CD14-positive monocyte (primary cell): ENCODE measurements around the gene AJAP1. TPM values are rescaled to one million over a fixed set of nuclear protein-coding genes. Genes with fewer than 3 reads are reported as not detected.

Experiments used
- DNase-seq, 3 donors: peaks; one replicate each; pipeline ENCODE4 v3.0.0-alpha.2; 2011 to 2022
- H2AFZ ChIP-seq: 2 replicates; pipeline ENCODE4 v1.6.0; 2012; ENCODE audit warnings: mild to moderate bottlenecking, low read depth, low read length, inconsistent platforms; ENCODE audit not compliant: insufficient read depth, poor library complexity, severe bottlenecking
- H3K27ac ChIP-seq, 2 donors: 1 replicate in 1 of 2; 2 replicates in 1 of 2; pipeline ENCODE4 v1.5.1; 2012 to 2013; ENCODE audit warnings: low read length in 2 of 2, control low read depth in 1 of 2, inconsistent platforms in 1 of 2, low read depth in 1 of 2, mild to moderate bottlenecking in 1 of 2
- H3K27me3 ChIP-seq, 2 donors: one replicate each; pipeline versions ENCODE4 v1.6.0 to v1.6.1; 2011 to 2013; ENCODE audit warnings: low read length in 2 of 2; ENCODE audit not compliant: control insufficient read depth in 2 of 2, insufficient read depth in 2 of 2
- H3K36me3 ChIP-seq, 2 donors: replicated peaks in 1 of 2; 1 replicate in 1 of 2; 2 replicates in 1 of 2; pipeline versions ENCODE4 v1.5.1 to v1.6.1; 2012 to 2013; ENCODE audit warnings: low read length in 2 of 2, control low read depth in 1 of 2, inconsistent platforms in 1 of 2, mild to moderate bottlenecking in 1 of 2; ENCODE audit not compliant: insufficient read depth in 2 of 2, control insufficient read depth in 1 of 2
- H3K4me1 ChIP-seq, 2 donors: 1 replicate in 1 of 2; 2 replicates in 1 of 2; pipeline versions ENCODE4 v1.5.1 to v1.6.1; 2012 to 2013; ENCODE audit warnings: low read length in 2 of 2, control low read depth in 1 of 2, inconsistent platforms in 1 of 2, mild to moderate bottlenecking in 1 of 2, moderate library complexity in 1 of 2; ENCODE audit not compliant: insufficient read depth in 2 of 2, control insufficient read depth in 1 of 2
- H3K4me2 ChIP-seq: replicated peaks from 2 replicates; pipeline ENCODE3; 2012; ENCODE audit warnings: low read length, moderate library complexity, mild to moderate bottlenecking; ENCODE audit not compliant: poor library complexity, severe bottlenecking; ENCODE audit errors: extremely low read depth
- H3K4me3 ChIP-seq, 3 experiments: fragments of 200-600 bp in 1 of 3; sonication (generic) in 1 of 3; replicated peaks in 1 of 3; 1 replicate in 2 of 3; 2 replicates in 1 of 3; pipeline ENCODE4 v1.5.1; 2011 to 2013; ENCODE audit warnings: low read length in 3 of 3, mild to moderate bottlenecking in 3 of 3, control low read depth in 2 of 3, low read depth in 2 of 3, inconsistent platforms in 1 of 3, moderate library complexity in 1 of 3
- H3K79me2 ChIP-seq: 2 replicates; pipeline ENCODE4 v1.6.0; 2012; ENCODE audit warnings: mild to moderate bottlenecking, control low read depth, inconsistent platforms, low read length, moderate library complexity; ENCODE audit not compliant: insufficient read depth
- H3K9ac ChIP-seq: 2 replicates; pipeline ENCODE4 v1.6.0; 2017; ENCODE audit warnings: low read length, mild to moderate bottlenecking; ENCODE audit not compliant: insufficient read depth, poor library complexity, severe bottlenecking
- H3K9me3 ChIP-seq, 2 donors: replicated peaks in 1 of 2; 1 replicate in 1 of 2; 2 replicates in 1 of 2; pipeline versions ENCODE4 v1.5.1 to v1.6.1; 2012 to 2013; ENCODE audit warnings: low read length in 2 of 2, control low read depth in 1 of 2; ENCODE audit not compliant: control insufficient read depth in 1 of 2, insufficient read depth in 1 of 2
- H4K20me1 ChIP-seq: 2 replicates; pipeline ENCODE4 v1.6.0; 2012; ENCODE audit warnings: mild to moderate bottlenecking, low read length, control low read depth, moderate library complexity; ENCODE audit not compliant: insufficient read depth
- H3K27ac Mint-ChIP-seq, 7 donors: one replicate each; pipeline ENCODE4 v1.8.0; 2020; ENCODE audit warnings: mild to moderate bottlenecking in 7 of 7, mixed read lengths in 7 of 7, moderate library complexity in 6 of 7, inconsistent platforms in 2 of 7
- H3K27me3 Mint-ChIP-seq, 3 donors: one replicate each; pipeline ENCODE4 v1.8.0; 2021 to 2022; ENCODE audit warnings: low read depth in 3 of 3, mild to moderate bottlenecking in 3 of 3, mixed read lengths in 3 of 3, moderate library complexity in 3 of 3, inconsistent platforms in 1 of 3
- H3K36me3 Mint-ChIP-seq, 2 donors: one replicate each; pipeline ENCODE4 v1.8.0; 2020; ENCODE audit warnings: mixed read lengths in 2 of 2, inconsistent platforms in 1 of 2, mild to moderate bottlenecking in 1 of 2
- H3K4me1 Mint-ChIP-seq: one replicate; pipeline ENCODE4 v1.8.0; 2020; ENCODE audit warnings: mild to moderate bottlenecking, mixed read lengths
- H3K4me3 Mint-ChIP-seq, 2 donors: one replicate each; pipeline ENCODE4 v1.8.0; 2020; ENCODE audit warnings: mild to moderate bottlenecking in 2 of 2, mixed read lengths in 2 of 2, moderate library complexity in 1 of 2
- H3K9me3 Mint-ChIP-seq, 7 donors: one replicate each; pipeline ENCODE4 v1.8.0; 2020 to 2022; ENCODE audit warnings: mixed read lengths in 7 of 7, mild to moderate bottlenecking in 6 of 7, moderate library complexity in 6 of 7, inconsistent platforms in 2 of 7
- CTCF ChIP-seq: fragments of 200-600 bp; IDR thresholded peaks from one replicate; pipeline ENCODE4 v1.8.0; 2022; ENCODE audit warnings: antibody characterized with exemption, mild to moderate bottlenecking
- whole genome bisulfite sequencing: methylation state at CpG from one replicate; pipeline ENCODE4 v1.1.5; 2013; ENCODE audit warnings: missing lambda C conversion rate; ENCODE audit not compliant: insufficient coverage; 5-methylcytosine and 5-hydroxymethylcytosine counted together
- intact Hi-C, 2 donors: fragments of 100-400 bp; cut with micrococcal nuclease; formaldehyde crosslinking; loops; one replicate each; pipeline versions ENCODE4 v1.15.0 to v1.15.1; 2023
- polyA plus RNA-seq, 3 donors: library from polyadenylated mRNA; depleted of rRNA in 1 of 3; unstranded in 2 of 3; stranded (reverse) in 1 of 3; fragments of 300-500 nt in 2 of 3; fragments of >200 nt in 1 of 3; fragmentation: Illumina TruSeq in 2 of 3; gene quantifications; 1 replicate in 2 of 3; 2 replicates in 1 of 3; pipeline ENCODE4 v1.2.3, GENCODE V29; 2012 to 2021

The AJAP1 gene
- polyA plus RNA-seq, 3 donors = not detected

GRCh38 chr1:4675454-4676186 is 21.2 kb downstream of the AJAP1 start:
- no peak overlapping the region for H3K4me2 ChIP-seq
- no peak for TF ChIP-seq CTCF
- Mint-ChIP-seq H3K9me3 (peaks cover 5 to 22% (median 11%) of the 10 kb centered on the region in 7 donors), H3K27me3 (peaks cover 4 to 6% (median 5%) of the 10 kb centered on the region in 3 donors), H3K27ac (peak overlapping the region in 1 of 7 donors; percentile 27), H3K4me1 (no peaks in the 10 kb centered on the region), H3K36me3 (no peaks in the 10 kb centered on the region), H3K4me3 (no peak overlapping the region)
- no peak overlapping the region for H3K9ac ChIP-seq
- H3K79me2 ChIP-seq = no peaks in the 10 kb centered on the region
- H3K27ac ChIP-seq = no peak overlapping the region
- no peak for DNase-seq
- H2AFZ ChIP-seq = no peak overlapping the region
- no peak overlapping the region for H3K4me3 ChIP-seq
- H4K20me1 ChIP-seq = no peaks in the 10 kb centered on the region
- 82% methylated on average over 18 of the region's 21 CpGs for WGBS
- H3K9me3 ChIP-seq = peaks cover 0 to 27% of the 10 kb centered on the region in 2 donors
- no peaks in the 10 kb centered on the region for H3K27me3 ChIP-seq
- H3K4me1 ChIP-seq = no peaks in the 10 kb centered on the region
- intact Hi-C loops = no loop called here
- no peaks in the 10 kb centered on the region for H3K36me3 ChIP-seq

- 87% methylated on average over 2 of the region's 9 CpGs for WGBS
- no peak overlapping the region for H2AFZ ChIP-seq
- intact Hi-C loops = no loop called here
- DNase-seq = no peak
- no peaks in the 10 kb centered on the region for H3K36me3 Mint-ChIP-seq
- peak overlapping the region in 1 of 7 donors; percentile 66 for H3K27ac Mint-ChIP-seq
- no peaks in the 10 kb centered on the region for H3K79me2 ChIP-seq
- H3K9me3 ChIP-seq = peaks cover 0 to 27% of the 10 kb centered on the region in 2 donors
- no peak for TF ChIP-seq CTCF
- H3K27me3 Mint-ChIP-seq = peaks cover 4 to 6% (median 5%) of the 10 kb centered on the region in 3 donors
- no peaks in the 10 kb centered on the region for H3K4me1 ChIP-seq
- H3K4me2 ChIP-seq = no peak overlapping the region
- H4K20me1 ChIP-seq = no peaks in the 10 kb centered on the region
- no peaks in the 10 kb centered on the region for H3K4me1 Mint-ChIP-seq
- peaks cover 5 to 26% (median 11%) of the 10 kb centered on the region in 7 donors for H3K9me3 Mint-ChIP-seq
- H3K27ac ChIP-seq = no peak overlapping the region
- H3K27me3 ChIP-seq = no peaks in the 10 kb centered on the region
- H3K4me3 Mint-ChIP-seq = no peak overlapping the region
- H3K36me3 ChIP-seq = no peaks in the 10 kb centered on the region
- no peak overlapping the region for H3K4me3 ChIP-seq
- H3K9ac ChIP-seq = no peak overlapping the region
These were observed 21.8 kb downstream of the AJAP1 start for GRCh38 chr1:4676253-4676652.
